H1 (cell line): ENCODE data around the gene RPL28. TPM values are rescaled to one million over a fixed set of nuclear protein-coding genes. Genes with fewer than 3 reads are reported as not detected.

Experiments
- CTCF ChIA-PET: fragments of 300-600 bp; sonication (Branson Sonifier 250); formaldehyde crosslinking; loops from one replicate; lab custom pipeline; 2021; ENCODE audit not compliant: partially characterized antibody; lab: Charles Lee
- POLR2A ChIA-PET: fragments of 300-600 bp; sonication (Branson Sonifier 250); formaldehyde crosslinking; loops from one replicate; lab custom pipeline; 2021; ENCODE audit warnings: inconsistent platforms; ENCODE audit not compliant: partially characterized antibody; lab: Charles Lee
- DNase-seq, 2 experiments: peaks; one replicate each; pipeline versions ENCODE4 v3.0.0 to v3.0.0-alpha.2; 2010 to 2022; ENCODE audit warnings: low spot score in 2 of 2, low read depth in 1 of 2, mixed read lengths in 1 of 2
- FAIRE-seq: peaks from 2 replicates; lab custom pipeline; 2011; peaks lifted over from hg19 to GRCh38; lab: Jason Lieb, UNC
- H2AFZ ChIP-seq: 2 replicates; pipeline ENCODE4 v1.8.1; 2012; ENCODE audit warnings: low read length, inconsistent platforms
- H2AK5ac ChIP-seq: 2 replicates; pipeline ENCODE4 v1.6.1; 2013; ENCODE audit warnings: low read depth, low read length
- H2BK120ac ChIP-seq: replicated peaks from 2 replicates; pipeline ENCODE3; 2013; ENCODE audit warnings: low read depth, low read length, inconsistent platforms
- H2BK12ac ChIP-seq: 2 replicates; pipeline ENCODE4 v1.6.1; 2013; ENCODE audit warnings: low read depth, low read length
- H2BK15ac ChIP-seq: 2 replicates; pipeline ENCODE4 v1.6.1; 2013; ENCODE audit warnings: low read length
- H2BK20ac ChIP-seq: 2 replicates; pipeline ENCODE4 v1.6.1; 2013; ENCODE audit warnings: low read length
- H2BK5ac ChIP-seq: 2 replicates; pipeline ENCODE4 v1.6.1; 2013; ENCODE audit warnings: low read depth, low read length
- H3K14ac ChIP-seq: 2 replicates; pipeline ENCODE4 v1.6.1; 2013; ENCODE audit warnings: inconsistent platforms; ENCODE audit not compliant: insufficient read length
- H3K18ac ChIP-seq: 2 replicates; pipeline ENCODE4 v1.6.1; 2013; ENCODE audit warnings: low read length; ENCODE audit errors: extremely low read depth
- H3K23ac ChIP-seq: 2 replicates; pipeline ENCODE4 v1.6.1; 2013; ENCODE audit warnings: inconsistent platforms; ENCODE audit not compliant: insufficient read length
- H3K23me2 ChIP-seq: 2 replicates; pipeline ENCODE4 v1.6.1; 2013; ENCODE audit warnings: low read depth, low read length
- H3K27ac ChIP-seq: 2 replicates; pipeline ENCODE4 v1.6.1; 2011; ENCODE audit warnings: low read depth, low read length, inconsistent platforms
- H3K27me3 ChIP-seq, 4 experiments: replicated peaks in 1 of 4; 1 replicate in 1 of 4; 2 replicates in 3 of 4; pipeline versions ENCODE4 v1.6.1 to v1.8.1; 2011 to 2013; ENCODE audit warnings: low read length in 3 of 4, mild to moderate bottlenecking in 3 of 4, inconsistent platforms in 2 of 4, mixed read lengths in 2 of 4, moderate library complexity in 1 of 4; ENCODE audit not compliant: control insufficient read depth in 3 of 4, insufficient read depth in 3 of 4; ENCODE audit errors: extremely low read depth in 1 of 4
- H3K36me3 ChIP-seq, 4 experiments: 2 replicates each; pipeline versions ENCODE4 v1.6.1 to v1.8.1; 2011 to 2013; ENCODE audit warnings: mild to moderate bottlenecking in 4 of 4, low read length in 3 of 4, moderate library complexity in 2 of 4, control low read depth in 1 of 4, inconsistent platforms in 1 of 4; ENCODE audit not compliant: insufficient read depth in 4 of 4, control insufficient read depth in 2 of 4
- H3K4ac ChIP-seq: replicated peaks from 2 replicates; pipeline ENCODE3; 2013; ENCODE audit warnings: low read length, low read depth, mixed read lengths, inconsistent platforms; ENCODE audit not compliant: insufficient read length
- H3K4me1 ChIP-seq, 4 experiments: replicated peaks in 1 of 4; 1 replicate in 1 of 4; 2 replicates in 3 of 4; pipeline versions ENCODE4 v1.6.1 to v1.8.1; 2011 to 2013; ENCODE audit warnings: low read length in 3 of 4, inconsistent platforms in 2 of 4, mixed read lengths in 1 of 4; ENCODE audit not compliant: insufficient read depth in 4 of 4, control insufficient read depth in 3 of 4
- H3K4me2 ChIP-seq, 2 experiments: 2 replicates each; pipeline versions ENCODE4 v1.6.1 to v1.8.1; 2011 to 2013; ENCODE audit warnings: low read depth in 2 of 2, low read length in 2 of 2, control low read depth in 1 of 2, inconsistent platforms in 1 of 2, mild to moderate bottlenecking in 1 of 2; ENCODE audit not compliant: insufficient read depth in 1 of 2
- H3K4me3 ChIP-seq, 4 experiments: fragments of 200-600, 300-600 bp in 1 of 4; sonication (generic), shearing (Covaris generic), sonication (Bioruptor Twin) in 1 of 4; 2 replicates each; pipeline versions ENCODE4 v1.5.1 to v1.8.1; 2011 to 2016; ENCODE audit warnings: low read length in 4 of 4, low read depth in 3 of 4, control low read depth in 2 of 4, inconsistent platforms in 2 of 4, mild to moderate bottlenecking in 2 of 4, mixed read lengths in 1 of 4, moderate library complexity in 1 of 4; ENCODE audit not compliant: insufficient read depth in 2 of 4; ENCODE audit errors: extremely low read depth in 1 of 4
- H3K56ac ChIP-seq: replicated peaks from 2 replicates; pipeline ENCODE3; 2013; ENCODE audit warnings: low read depth, mild to moderate bottlenecking, mixed read lengths, low read length, inconsistent platforms; ENCODE audit not compliant: insufficient read length
- H3K79me1 ChIP-seq: 2 replicates; pipeline ENCODE4 v1.6.1; 2013; ENCODE audit warnings: low read depth, low read length, control low read depth
- H3K79me2 ChIP-seq, 2 experiments: 2 replicates each; pipeline versions ENCODE4 v1.6.1 to v1.8.1; 2012 to 2013; ENCODE audit warnings: low read length in 2 of 2, mild to moderate bottlenecking in 2 of 2, inconsistent platforms in 1 of 2; ENCODE audit not compliant: insufficient read depth in 2 of 2, control insufficient read depth in 1 of 2
- H3K9ac ChIP-seq, 4 experiments: replicated peaks in 1 of 4; 1 replicate in 1 of 4; 2 replicates in 3 of 4; pipeline versions ENCODE4 v1.6.1 to v1.8.1; 2011 to 2013; ENCODE audit warnings: low read depth in 3 of 4, low read length in 3 of 4, control low read depth in 2 of 4, mild to moderate bottlenecking in 2 of 4, moderate library complexity in 2 of 4, inconsistent platforms in 1 of 4; ENCODE audit errors: extremely low read depth in 1 of 4
- H3K9me3 ChIP-seq, 2 experiments: 2 replicates each; pipeline versions ENCODE4 v1.6.1 to v1.8.1; 2012 to 2013; ENCODE audit warnings: mild to moderate bottlenecking in 2 of 2, moderate library complexity in 2 of 2, control low read depth in 1 of 2, inconsistent platforms in 1 of 2, low read depth in 1 of 2, low read length in 1 of 2, mixed read lengths in 1 of 2; ENCODE audit not compliant: insufficient read depth in 2 of 2
- H4K20me1 ChIP-seq, 2 experiments: replicated peaks in 1 of 2; 2 replicates each; pipeline versions ENCODE3 to v1.8.1; 2011 to 2013; ENCODE audit warnings: inconsistent platforms in 2 of 2, low read length in 2 of 2, mild to moderate bottlenecking in 1 of 2; ENCODE audit not compliant: insufficient read depth in 2 of 2, control insufficient read depth in 1 of 2
- H4K5ac ChIP-seq: 2 replicates; pipeline ENCODE4 v1.6.1; 2013; ENCODE audit warnings: low read length, low read depth, mixed read lengths, inconsistent platforms; ENCODE audit not compliant: insufficient read length
- H4K8ac ChIP-seq: 2 replicates; pipeline ENCODE4 v1.8.0; 2013; ENCODE audit warnings: mild to moderate bottlenecking, moderate library complexity, low read length, inconsistent platforms; ENCODE audit not compliant: insufficient read depth; ENCODE audit errors: extremely low read depth
- H4K91ac ChIP-seq: replicated peaks from 2 replicates; pipeline ENCODE3; 2013; ENCODE audit warnings: low read length, mixed read lengths, inconsistent platforms; ENCODE audit not compliant: insufficient read length
- ASH2L ChIP-seq: fragments of 200-600, 300-600 bp; sonication (generic); IDR thresholded peaks from one replicate; pipeline ENCODE4 v1.7.1; 2017; ENCODE audit warnings: low read length
- BACH1 ChIP-seq: IDR thresholded peaks from 2 replicates; pipeline ENCODE4 v1.6.1; 2012; ENCODE audit warnings: low read length, improper control_type of control experiment
- CBX5 ChIP-seq: fragments of 300-800, 300-1000 bp; sonication (generic); IDR thresholded peaks from 2 replicates; pipeline ENCODE4 v1.7.1; 2016; ENCODE audit warnings: antibody characterized with exemption, low read length, low read depth
- CEBPB ChIP-seq: IDR thresholded peaks from 2 replicates; pipeline ENCODE4 v1.6.1; 2012; ENCODE audit warnings: low read depth, low read length
- EZH2 ChIP-seq: fragments of 200-600 bp; sonication (generic); IDR thresholded peaks from 2 replicates; pipeline ENCODE4 v1.7.1; 2012; ENCODE audit warnings: low read depth, mild to moderate bottlenecking, moderate library complexity, low read length, inconsistent platforms; ENCODE audit not compliant: severe bottlenecking
- FOSL1 ChIP-seq: IDR thresholded peaks from 2 replicates; pipeline ENCODE4 v1.6.1; 2011; ENCODE audit warnings: mild to moderate bottlenecking, low read depth, low read length, moderate library complexity; ENCODE audit not compliant: insufficient read depth
- JUND ChIP-seq: IDR thresholded peaks from 2 replicates; pipeline ENCODE4 v1.6.1; 2011; ENCODE audit warnings: mild to moderate bottlenecking, improper control_type of control experiment, low read length
- KDM5A ChIP-seq: fragments of 200-600 bp; IDR thresholded peaks from 2 replicates; pipeline ENCODE4 v1.7.1; 2012; ENCODE audit warnings: mild to moderate bottlenecking, low read length, inconsistent platforms, mixed read lengths
- NRF1 ChIP-seq: IDR thresholded peaks from 2 replicates; pipeline ENCODE4 v1.6.1; 2011; ENCODE audit warnings: mild to moderate bottlenecking, low read depth, low read length, improper control_type of control experiment
- RAD21 ChIP-seq, 2 experiments: IDR thresholded peaks in 1 of 2; conservative IDR thresholded peaks in 1 of 2; 2 replicates each; pipeline ENCODE4 v1.6.1; 2011; ENCODE audit warnings: low read depth in 2 of 2, low read length in 2 of 2, improper control_type of control experiment in 1 of 2, inconsistent platforms in 1 of 2, mild to moderate bottlenecking in 1 of 2, moderate library complexity in 1 of 2
- RFX5 ChIP-seq: IDR thresholded peaks from 2 replicates; pipeline ENCODE4 v1.6.1; 2011; ENCODE audit warnings: low read depth, low read length, improper control_type of control experiment, borderline replicate concordance
- SRF ChIP-seq: IDR thresholded peaks from 2 replicates; pipeline ENCODE4 v1.6.1; 2011; ENCODE audit warnings: mild to moderate bottlenecking, low read depth, low read length, moderate library complexity
- TAF1 ChIP-seq: IDR thresholded peaks from 2 replicates; pipeline ENCODE4 v1.6.1; 2011; ENCODE audit warnings: mild to moderate bottlenecking, low read depth, low read length
- TAF7 ChIP-seq: optimal IDR thresholded peaks from 2 replicates; pipeline ENCODE3; 2011; ENCODE audit warnings: low read depth, mild to moderate bottlenecking, inconsistent platforms, low read length, moderate library complexity, borderline replicate concordance
- YY1 ChIP-seq: IDR thresholded peaks from 2 replicates; pipeline ENCODE4 v1.6.1; 2011; ENCODE audit warnings: low read depth, mild to moderate bottlenecking, low read length
- WGBS, 2 experiments: shearing (Covaris generic) in 1 of 2; methylation state at CpG; one replicate each; pipeline versions ENCODE4 v1.1.6 to v1.1.7; 2013 to 2015; ENCODE audit warnings: low lambda C conversion rate in 2 of 2, mixed read lengths in 2 of 2, inconsistent platforms in 1 of 2, low coverage in 1 of 2, missing lambda C conversion rate in 1 of 2; ENCODE audit not compliant: insufficient replicate concordance in 2 of 2, insufficient coverage in 1 of 2, insufficient read length in 1 of 2; ENCODE audit errors: extremely low coverage in 1 of 2, missing lambda C conversion rate in 1 of 2; 5-methylcytosine and 5-hydroxymethylcytosine counted together
- polyA plus RNA-seq, 7 experiments: library from polyadenylated mRNA; depleted of rRNA in 3 of 7; stranded (reverse) in 5 of 7; unstranded in 2 of 7; fragments of >200 nt in 5 of 7; fragments of 200-250 nt in 2 of 7; gene quantifications; 1 replicate in 5 of 7; 2 replicates in 1 of 7; 4 replicates in 1 of 7; pipeline versions ENCODE4 v1.2.1 to v1.2.3, GENCODE V29; 2011 to 2013; ENCODE audit warnings: missing spikeins in 2 of 7, mixed read lengths in 2 of 7
- total RNA-seq: library from RNA; stranded (reverse); fragmentation: NEBNext Ultra II Directional; extraction: Animal tissue kit (Norgen Biotek cat#: 25700); gene quantifications from 2 replicates; pipeline ENCODE4 v1.2.1, GENCODE V29; 2021

RPL28 gene
- total and polyA plus RNA-seq, 2 of the 8 experiments (the other 6 are each of a cell fraction or from before 2014, with no cell fraction given) = 2,123 to 8,402 TPM

DNA sequence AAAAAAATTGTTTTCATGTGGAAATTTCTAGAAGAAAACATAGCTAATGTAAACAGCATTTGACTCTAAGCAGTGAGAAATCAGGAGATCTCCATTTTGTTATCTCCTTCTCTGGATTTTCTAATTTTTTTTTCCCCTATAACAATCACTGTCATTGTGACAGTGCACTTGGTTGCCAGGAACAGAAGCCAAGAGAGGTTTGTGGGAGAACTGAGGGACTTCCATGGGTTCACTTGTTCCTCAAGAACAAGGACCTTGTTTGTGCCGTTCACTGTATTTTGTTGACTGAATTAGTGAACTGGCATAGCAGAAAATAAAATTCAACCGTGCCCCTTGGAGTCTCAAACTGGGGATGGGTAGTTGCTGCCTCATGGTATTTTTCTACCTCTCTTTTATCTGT, 40.3 kb downstream of the RPL28 start:
- Histone ChIP-seq H3K4me3 (no peak overlapping the region), H3K4ac (no peak overlapping the region), H3K79me2 (no peaks in the 10 kb centered on the region), H3K79me1 (no peaks in the 10 kb centered on the region), H3K18ac (no peak overlapping the region), H2AFZ (no peak overlapping the region), H3K4me1 (peaks cover 0 to 3% (median 0%) of the 10 kb centered on the region in 4 experiments; a peak in 1 of 7 replicates), H2AK5ac (no peak overlapping the region), H3K14ac (no peak overlapping the region), H3K4me2 (no peak overlapping the region), H3K23me2 (no peaks in the 10 kb centered on the region; the same call in 1 of the 2 replicates), H3K23ac (no peak overlapping the region), H3K9me3 (0 out of 4 replicates have a peak, but pooled peaks cover 0 to 4% of the 10 kb centered on the region in 2 experiments), H2BK5ac (no peak overlapping the region), H4K91ac (no peak overlapping the region), H3K56ac (no peak overlapping the region), H2BK15ac (no peak overlapping the region), H2BK120ac (no peak overlapping the region), H2BK12ac (no peak overlapping the region), H3K27me3 (peaks cover 0 to 2% (median 0%) of the 10 kb centered on the region in 4 experiments; a peak in 1 of 7 replicates), H2BK20ac (no peak overlapping the region), H3K27ac (no peak overlapping the region), H4K8ac (no peak overlapping the region), H4K20me1 (no peaks in the 10 kb centered on the region), H4K5ac (no peak overlapping the region), H3K9ac (no peak overlapping the region), H3K36me3 (no peaks in the 10 kb centered on the region)
- FAIRE-seq (no peak), DNase-seq (no peak)
- WGBS, 2 experiments = 93% methylated on average over 2 of the region's 2 CpGs; no CpG with 5 or more reads in 1 of the 2 experiments
- ChIA-PET CTCF (interaction anchor here (1.0 to 1.6 kb wide), 4 partner anchors 60 to 260 kb away, joined by 3 to 4 read pairs (median 4); partner anchors contain the start of gene DNAAF3), POLR2A (interaction anchor here (0.7 to 34.6 kb wide), 2 partner anchors 31 to 222 kb away, joined by 4 to 874 read pairs; partner anchors contain the start of genes RPL28, TMEM238 and UBE2S)
- TF ChIP-seq CEBPB (no peak), EZH2 (no peak), RFX5 (no peak), TAF7 (no peak), RAD21 (IDR thresholded peaks at IDR 0.05 in 1 of 2, conservative IDR thresholded peaks at IDR 0.05 in 1 of 2; ENCODE audit: low read depth in 2 of 2, low read length in 2 of 2) (no peak), ASH2L (no peak), CBX5 (no peak), NRF1 (no peak), SRF (no peak), TAF1 (no peak), FOSL1 (no peak), BACH1 (no peak), JUND (no peak), YY1 (no peak), KDM5A (no peak)
